Measurements from ENCODE around the gene PRR15L. TPM values are rescaled to one million over a fixed set of nuclear protein-coding genes. Genes with fewer than 3 reads are reported as not detected.

Gene PRR15L
- total and polyA plus RNA-seq, 2 donors (not counting 1 experiment from before 2014, with no cell fraction given), result not detected

- Histone ChIP-seq H3K79me2 (ENCODE audit: control insufficient read depth, insufficient read depth, low read length) (no peaks in the 10 kb centered on the region), H3K9me3 (ENCODE audit: control extremely low read depth in 1 of 3, control insufficient read depth in 2 of 3, insufficient read depth in 1 of 3, low read length in 2 of 3) (no peaks in the 10 kb centered on the region), H4K20me1 (ENCODE audit: control insufficient read depth, insufficient read depth, low read length, poor library complexity, severe bottlenecking) (no peaks in the 10 kb centered on the region), H3K27ac (ENCODE audit: low read length in 2 of 2) (no peak overlapping the region), H2AFZ (ENCODE audit: insufficient read depth, low read depth, low read length, poor library complexity, severe bottlenecking) (no peak overlapping the region), H3K4me2 (replicated peaks; ENCODE audit: low read depth, low read length, poor library complexity, severe bottlenecking) (no peak overlapping the region), H3K36me3 (replicated peaks in 1 of 2; ENCODE audit: control extremely low read depth in 1 of 2, control insufficient read depth in 1 of 2, extremely low read depth in 1 of 2, insufficient read depth in 2 of 2, low read length in 1 of 2) (peaks cover 0 to 7% of the 10 kb centered on the region in 2 experiments), H3K4me3 (ENCODE audit: control extremely low read depth in 1 of 5, extremely low read depth in 1 of 5, insufficient read depth in 1 of 5, low read depth in 2 of 5, low read length in 4 of 5) (no peak overlapping the region), H3K9ac (ENCODE audit: low read length) (no peak overlapping the region), H3K4me1 (ENCODE audit: control insufficient read depth in 2 of 2, insufficient read depth in 2 of 2, low read length in 2 of 2) (peaks cover 13 to 17% of the 10 kb centered on the region in 2 donors), H3K27me3 (replicated peaks in 1 of 4; ENCODE audit: control extremely low read depth in 1 of 4, control insufficient read depth in 3 of 4, insufficient read depth in 4 of 4, low read length in 3 of 4) (no peaks in the 10 kb centered on the region)
- DNase-seq (no peak), ATAC-seq (ENCODE audit: low read depth) (no peak)
- ChIA-PET POLR2A (interaction anchor here (0.6 kb wide), 1 partner anchor 62 kb away, joined by 3 read pairs; no protein-coding TSS in a partner anchor), CTCF (interaction anchor here (0.9 to 10.4 kb wide), 6 partner anchors 11 to 67 kb away, joined by 3 to 155 read pairs (median 4); partner anchors contain the start of genes CDK5RAP3 and PNPO)
- TF ChIP-seq CTCF (IDR thresholded peaks at IDR 0.05), result no peak
- no peak for TF ChIP-seq EZH2 (IDR thresholded peaks at IDR 0.05; ENCODE audit: borderline replicate concordance, insufficient read depth, low read depth, low read length, poor library complexity, severe bottlenecking)
- Mint-ChIP-seq H3K9me3 (ENCODE audit: insufficient read depth) (no peaks in the 10 kb centered on the region), H3K27ac (no peak overlapping the region), H3K4me3 (no peak overlapping the region), H3K4me1 (peaks cover 15% of the 10 kb centered on the region), H3K27me3 (no peaks in the 10 kb centered on the region)
- intact Hi-C loops (cut with micrococcal nuclease), result no loop called here
- 75% methylated on average over 12 of the region's 12 CpGs for WGBS (ENCODE audit: insufficient coverage)
Observed at GRCh38 chr17:47952171-47953021, 5.3 kb downstream of the PRR15L start.

DNA sequence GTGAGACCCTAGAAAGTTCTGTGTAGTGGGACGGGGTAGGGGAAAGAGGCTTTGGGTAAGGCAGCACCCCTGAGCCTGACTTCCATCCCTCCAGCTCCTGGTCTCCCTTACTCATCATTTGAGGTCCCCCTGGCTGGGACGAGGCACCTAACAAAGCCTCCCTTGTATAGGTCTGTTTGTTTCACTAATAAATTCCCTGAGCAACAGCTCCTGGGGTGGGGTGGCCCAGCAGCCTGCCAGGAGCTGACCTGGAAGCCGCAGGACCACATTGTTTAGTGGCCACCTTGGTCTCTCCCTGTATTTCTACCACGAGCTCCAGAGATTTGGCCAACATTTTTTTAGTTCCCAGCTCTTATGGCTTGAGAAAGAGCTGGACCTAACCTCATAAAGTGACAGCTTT, 7.2 kb downstream of the PRR15L start:
- ChIA-PET CTCF (interaction anchor here (0.7 to 10.4 kb wide), 22 partner anchors 10 to 180 kb away, joined by 3 to 155 read pairs (median 6); partner anchors contain the start of genes CDK5RAP3 and PNPO), POLR2A (interaction anchor here (0.8 to 2.2 kb wide), 2 partner anchors 9 to 20 kb away, joined by 3 to 6 read pairs; partner anchors contain the start of genes CDK5RAP3 and PNPO)
- peaks cover 18% of the 10 kb centered on the region for H3K4me1 Mint-ChIP-seq
- H3K27ac Mint-ChIP-seq, result peak overlapping the region; percentile 6
- Histone ChIP-seq H3K9ac (ENCODE audit: low read length) (no peak overlapping the region), H2AFZ (ENCODE audit: insufficient read depth, low read depth, low read length, poor library complexity, severe bottlenecking) (no peak overlapping the region), H3K79me2 (ENCODE audit: control insufficient read depth, insufficient read depth, low read length) (no peaks in the 10 kb centered on the region), H3K27me3 (replicated peaks in 1 of 4; ENCODE audit: control extremely low read depth in 1 of 4, control insufficient read depth in 3 of 4, insufficient read depth in 4 of 4, low read length in 3 of 4) (no peaks in the 10 kb centered on the region), H3K9me3 (ENCODE audit: control extremely low read depth in 1 of 3, control insufficient read depth in 2 of 3, insufficient read depth in 1 of 3, low read length in 2 of 3) (no peaks in the 10 kb centered on the region), H4K20me1 (ENCODE audit: control insufficient read depth, insufficient read depth, low read length, poor library complexity, severe bottlenecking) (no peaks in the 10 kb centered on the region), H3K4me1 (ENCODE audit: control insufficient read depth in 2 of 2, insufficient read depth in 2 of 2, low read length in 2 of 2) (peaks cover 13 to 18% of the 10 kb centered on the region in 2 donors), H3K4me2 (replicated peaks; ENCODE audit: low read depth, low read length, poor library complexity, severe bottlenecking) (no peak overlapping the region), H3K36me3 (replicated peaks in 1 of 2; ENCODE audit: control extremely low read depth in 1 of 2, control insufficient read depth in 1 of 2, extremely low read depth in 1 of 2, insufficient read depth in 2 of 2, low read length in 1 of 2) (peaks cover 0 to 16% of the 10 kb centered on the region in 2 experiments), H3K27ac (ENCODE audit: low read length in 2 of 2) (no peak overlapping the region), H3K4me3 (ENCODE audit: control extremely low read depth in 1 of 5, extremely low read depth in 1 of 5, insufficient read depth in 1 of 5, low read depth in 2 of 5, low read length in 4 of 5) (no peak overlapping the region)
- 87% methylated on average over 3 of the region's 4 CpGs for WGBS (ENCODE audit: insufficient coverage)
- no peak for TF ChIP-seq EZH2 (IDR thresholded peaks at IDR 0.05; ENCODE audit: borderline replicate concordance, insufficient read depth, low read depth, low read length, poor library complexity, severe bottlenecking)
- no peak for TF ChIP-seq CTCF (IDR thresholded peaks at IDR 0.05)
- no peak overlapping the region for H3K4me3 Mint-ChIP-seq
- DNase-seq (no peak), ATAC-seq (ENCODE audit: low read depth) (no peak)
- intact Hi-C loops (cut with micrococcal nuclease), result no loop called here
- no peaks in the 10 kb centered on the region for H3K9me3 Mint-ChIP-seq (ENCODE audit: insufficient read depth)
- no peaks in the 10 kb centered on the region for H3K27me3 Mint-ChIP-seq

Measured in B cell (primary cell).